HG03457 (cell line): ENCODE results near the gene SLC38A1.

Source experiments
- ATAC-seq: cut with Tn5 transposase; IDR thresholded peaks from one replicate; pipeline ENCODE4 v1.9.1; 2021; ENCODE audit warnings: moderate number of reproducible peaks; ENCODE audit not compliant: unreplicated experiment

Gene SLC38A1

DNA sequence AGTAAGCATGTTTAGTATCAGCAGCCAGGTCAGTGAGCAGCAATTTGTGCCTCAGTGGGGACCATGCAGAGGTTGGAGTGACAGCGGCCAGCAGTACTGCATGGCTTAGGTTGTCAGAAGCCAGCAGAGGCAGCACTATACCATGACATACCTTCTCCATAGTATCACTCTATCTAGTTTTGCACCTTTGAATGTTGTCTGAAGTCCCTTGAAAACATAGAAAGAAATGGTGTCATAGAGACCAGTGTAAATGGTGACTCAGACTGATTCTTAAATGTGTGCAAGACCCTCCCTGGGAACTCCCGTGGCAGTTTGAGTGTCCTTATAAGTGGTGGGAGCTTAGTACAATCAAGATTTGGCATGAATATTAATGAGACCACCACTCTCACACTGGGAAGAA is 124.4 kb downstream of the SLC38A1 start:
- ATAC-seq: no peak

DNA sequence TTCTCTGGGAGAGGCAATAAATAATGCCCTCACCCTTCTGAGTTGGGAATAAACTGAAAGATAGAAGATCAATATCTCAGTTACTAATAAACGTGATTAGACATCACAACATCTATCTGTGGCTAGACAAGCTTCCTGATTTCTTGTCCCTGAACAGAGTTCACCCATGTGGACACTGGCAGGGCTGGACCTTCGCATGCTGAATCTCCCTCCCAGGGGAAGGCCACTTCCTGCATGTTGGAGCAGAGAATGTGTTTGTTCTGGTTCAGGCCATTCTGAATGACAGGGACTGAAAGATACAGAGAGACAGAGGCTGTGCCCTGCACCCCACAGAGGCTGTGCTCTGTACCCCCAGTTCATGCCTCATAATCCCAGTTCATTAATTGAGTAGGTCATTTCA is 132.6 kb downstream of the SLC38A1 start:
- ATAC-seq: no peak

DNA sequence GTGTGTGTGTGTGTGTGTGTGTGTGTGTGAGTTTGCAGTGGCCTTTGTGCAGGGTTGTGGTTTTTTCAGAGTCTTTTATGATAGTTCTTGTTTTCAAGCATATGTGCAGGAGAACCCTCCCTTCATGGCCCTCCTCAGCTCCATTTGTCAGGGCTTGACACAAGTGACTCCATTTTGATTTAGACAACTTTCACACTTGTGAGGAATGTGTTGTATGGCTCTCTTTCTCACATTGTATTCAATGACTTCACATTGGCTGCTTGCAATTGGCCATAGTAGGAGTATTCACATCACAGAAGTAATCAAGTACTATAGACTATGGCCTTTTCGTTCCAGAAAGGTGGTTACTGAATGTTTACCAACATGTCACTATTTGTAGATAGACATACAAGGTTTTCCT is 133.1 kb downstream of the SLC38A1 start:
- ATAC-seq: no peak

DNA sequence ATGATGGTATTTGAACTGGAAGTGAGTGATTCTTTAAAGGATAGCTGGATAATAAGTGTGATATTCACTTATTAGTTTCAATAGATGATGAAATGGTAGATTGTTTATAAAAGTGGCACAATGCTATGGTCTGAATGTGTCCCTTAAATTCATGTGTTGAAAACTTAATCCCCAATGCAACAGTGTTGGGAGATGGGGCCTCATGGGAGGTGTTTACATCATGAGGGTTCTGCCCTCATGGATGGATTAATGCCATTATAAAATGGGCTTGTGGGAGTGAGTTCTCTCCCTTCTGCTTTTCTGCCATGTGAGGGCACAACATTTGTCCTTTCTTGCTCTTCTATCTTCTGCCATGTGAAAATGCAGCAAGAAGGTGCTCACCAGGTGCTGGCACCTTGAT is 134.0 kb downstream of the SLC38A1 start:
- ATAC-seq: no peak

DNA sequence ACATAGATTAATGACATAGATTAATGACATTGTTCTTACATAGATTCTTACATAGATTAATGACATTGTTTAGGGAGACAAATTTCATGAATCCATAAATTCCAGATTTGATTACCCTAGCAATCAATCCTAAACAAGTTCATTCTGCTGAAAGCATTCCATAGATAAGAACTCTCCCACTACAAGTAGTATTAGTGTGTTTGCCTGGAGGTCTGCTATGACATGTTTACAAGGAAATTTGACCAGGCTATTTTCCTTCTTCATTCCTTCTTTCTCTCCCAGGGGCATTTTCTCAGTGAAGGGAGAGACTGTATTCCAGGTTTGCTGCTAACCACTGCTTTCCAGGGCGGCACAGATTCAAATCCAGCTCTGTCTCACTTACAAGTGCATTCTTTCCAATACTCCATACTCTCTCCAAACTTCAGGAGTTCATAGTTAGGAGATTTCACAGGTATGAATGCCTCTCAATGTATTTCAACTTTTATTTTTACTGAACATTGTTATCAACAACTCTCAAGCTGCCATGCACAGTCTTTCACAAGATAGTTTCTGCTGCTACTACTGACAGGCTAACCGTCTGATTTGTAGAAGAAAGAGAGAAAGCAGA is 134.5 kb downstream of the SLC38A1 start:
- ATAC-seq: no peak

DNA sequence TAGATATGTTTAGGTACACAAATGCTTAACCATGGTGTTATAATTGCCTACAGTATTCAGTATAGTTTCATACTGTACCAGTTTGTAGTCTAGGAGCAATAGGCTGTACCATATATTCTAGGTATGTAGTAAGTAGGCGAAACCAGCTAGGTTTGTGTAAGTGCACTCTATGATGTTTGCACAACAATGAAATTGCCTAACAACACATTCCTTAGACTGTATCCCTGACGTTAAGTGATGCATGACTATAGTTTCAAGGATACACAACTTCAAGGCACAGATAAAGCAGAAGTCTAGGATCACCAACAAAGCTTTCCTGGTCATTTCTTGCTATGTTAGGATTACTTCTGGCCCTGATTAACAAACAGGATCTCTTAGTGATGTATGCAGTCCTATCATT is 135.1 kb downstream of the SLC38A1 start:
- ATAC-seq: no peak
